GM18867 (cell line): Measurements from ENCODE around the gene PARD3.
"Not testable (repeated sequence)": the region's sequence is repeated elsewhere in the genome, so short reads cannot be mapped to it uniquely, and the experiment has no call there.

Source experiments
- ATAC-seq: cut with Tn5 transposase; IDR thresholded peaks from one replicate; pipeline ENCODE4 v1.9.1; 2021; ENCODE audit warnings: mild to moderate bottlenecking, moderate library complexity; ENCODE audit not compliant: unreplicated experiment

PARD3 gene

DNA sequence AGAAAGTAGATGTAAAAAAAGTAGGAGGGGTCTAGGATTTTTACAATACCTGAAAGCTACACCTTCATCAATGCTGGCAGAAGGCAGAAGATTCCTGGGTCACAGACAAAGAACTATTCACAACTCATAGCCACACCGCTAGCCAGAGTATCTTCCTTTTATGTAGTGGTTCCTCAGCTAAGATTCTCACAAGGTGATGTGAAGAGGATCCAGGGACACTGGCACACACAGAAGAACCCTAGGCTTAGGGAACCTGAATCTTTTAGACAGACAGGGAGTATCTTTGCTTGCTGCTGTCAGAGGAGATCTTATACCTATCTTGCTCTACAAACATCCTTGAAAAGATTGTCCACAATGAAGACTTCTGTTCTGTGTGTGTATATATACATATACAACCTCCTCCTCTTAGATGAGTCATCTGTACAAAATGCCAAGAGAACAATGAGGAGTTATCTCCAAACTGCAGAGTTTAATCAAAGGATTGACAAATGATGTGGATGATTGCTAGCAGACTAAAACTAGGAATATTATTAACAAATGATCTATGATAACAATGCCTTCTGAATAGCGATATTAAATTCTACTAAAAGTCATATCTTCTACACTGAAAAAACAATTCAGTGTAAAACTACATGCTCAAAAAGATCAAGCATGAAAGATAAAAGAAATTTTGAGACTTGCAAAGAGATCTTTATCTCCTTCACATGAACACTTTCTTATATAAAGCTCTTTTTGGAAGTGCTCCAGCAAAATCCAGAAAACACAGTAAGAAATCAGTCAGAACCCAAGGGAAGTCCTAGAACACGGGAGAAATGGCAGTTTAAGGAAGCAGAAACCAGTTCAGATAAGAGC, 409.3 kb downstream of the PARD3 start:
- no peak for ATAC-seq

DNA sequence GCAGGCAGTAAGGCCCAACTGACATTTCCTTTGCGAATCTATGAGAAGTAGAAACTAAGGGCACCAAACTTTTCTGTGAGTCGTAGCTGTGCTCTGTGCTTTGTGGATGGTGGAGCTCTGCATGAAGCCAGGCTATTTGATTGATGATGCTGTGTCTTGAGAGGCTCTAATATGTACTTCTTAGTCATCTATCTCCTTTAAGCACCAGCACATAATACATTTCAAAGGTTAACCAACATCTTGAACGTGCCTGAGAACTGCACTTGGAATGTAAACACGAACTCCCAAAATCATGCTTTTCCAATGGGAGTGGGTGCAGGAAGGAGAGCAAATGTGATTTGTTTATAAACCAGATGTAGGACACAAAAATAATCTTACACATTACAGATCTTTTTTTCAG, 411.6 kb downstream of the PARD3 start:
- ATAC-seq: no peak

DNA sequence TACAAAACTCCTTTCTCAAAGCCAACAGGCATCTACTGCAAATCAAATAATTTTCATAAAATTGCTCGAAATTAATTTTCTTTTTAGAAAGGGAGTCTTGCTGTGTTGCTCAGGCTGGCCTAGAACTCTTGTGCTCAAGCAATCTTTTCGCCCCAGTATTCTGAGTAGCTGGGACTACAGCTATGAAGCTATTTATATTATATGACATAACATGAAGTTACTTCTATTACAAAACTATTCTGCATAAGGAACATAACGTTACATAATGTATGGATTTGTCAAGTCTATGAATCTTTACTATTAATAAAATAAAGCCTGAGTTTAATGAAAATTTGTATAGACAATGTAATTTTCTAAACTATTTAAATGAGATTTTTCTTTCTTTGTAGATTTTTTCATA, 415.0 kb downstream of the PARD3 start:
- ATAC-seq: no peak

DNA sequence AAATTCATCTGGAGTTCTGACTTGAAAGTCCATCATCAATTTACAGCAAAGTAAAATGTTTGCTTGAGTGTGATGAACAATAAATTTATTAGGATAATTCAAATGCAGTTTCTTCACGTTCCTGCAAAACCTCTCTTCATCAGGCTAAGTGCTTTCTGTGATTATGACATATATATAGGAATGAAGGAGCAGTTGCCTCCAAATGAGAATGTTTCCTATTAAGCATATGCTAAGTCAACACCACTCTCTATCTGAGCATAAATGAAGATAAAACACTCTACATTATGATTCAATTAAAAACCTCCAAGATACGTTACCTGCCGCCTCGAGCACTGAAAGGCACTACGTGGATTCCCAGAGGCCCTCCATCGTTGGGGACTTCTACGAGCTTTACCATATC, 416.1 kb downstream of the PARD3 start:
- no peak for ATAC-seq

DNA sequence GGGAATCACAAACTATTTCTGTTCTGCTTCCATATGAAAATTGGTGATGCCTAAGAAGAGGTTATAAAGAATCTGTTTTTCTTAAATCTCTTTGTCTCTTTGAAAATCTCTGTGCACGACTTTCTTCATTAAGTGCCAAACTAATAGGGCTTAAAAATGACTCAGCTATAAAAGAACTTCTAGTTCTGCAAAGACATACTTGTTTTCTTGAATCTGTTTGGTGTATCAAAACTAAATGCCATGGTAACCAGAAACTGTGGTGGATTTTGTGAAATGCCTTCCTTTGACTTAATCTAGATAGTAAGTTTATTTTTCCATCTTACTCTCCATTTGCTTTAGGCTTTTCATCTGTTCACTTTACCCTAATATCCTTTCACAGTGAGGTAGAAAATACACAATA, 417.8 kb downstream of the PARD3 start:
- no peak for ATAC-seq

DNA sequence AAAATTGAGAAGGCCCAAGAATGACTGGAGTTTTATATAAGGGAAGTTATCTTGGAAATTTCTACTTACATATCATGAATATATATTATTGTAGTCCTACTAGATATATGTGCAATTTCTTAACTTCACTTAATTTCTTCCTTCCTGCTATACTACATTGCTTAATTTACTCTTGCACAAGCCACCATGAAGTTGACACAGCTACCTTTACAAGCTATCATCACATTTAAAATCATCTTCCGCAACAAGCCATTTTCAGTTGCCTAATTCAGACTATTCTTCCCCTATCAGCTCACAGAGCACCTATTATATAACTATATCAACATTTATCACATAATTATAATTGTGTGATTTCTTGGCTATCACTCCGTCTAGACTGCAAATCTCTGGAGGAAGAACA, 418.4 kb downstream of the PARD3 start:
- no peak for ATAC-seq

DNA sequence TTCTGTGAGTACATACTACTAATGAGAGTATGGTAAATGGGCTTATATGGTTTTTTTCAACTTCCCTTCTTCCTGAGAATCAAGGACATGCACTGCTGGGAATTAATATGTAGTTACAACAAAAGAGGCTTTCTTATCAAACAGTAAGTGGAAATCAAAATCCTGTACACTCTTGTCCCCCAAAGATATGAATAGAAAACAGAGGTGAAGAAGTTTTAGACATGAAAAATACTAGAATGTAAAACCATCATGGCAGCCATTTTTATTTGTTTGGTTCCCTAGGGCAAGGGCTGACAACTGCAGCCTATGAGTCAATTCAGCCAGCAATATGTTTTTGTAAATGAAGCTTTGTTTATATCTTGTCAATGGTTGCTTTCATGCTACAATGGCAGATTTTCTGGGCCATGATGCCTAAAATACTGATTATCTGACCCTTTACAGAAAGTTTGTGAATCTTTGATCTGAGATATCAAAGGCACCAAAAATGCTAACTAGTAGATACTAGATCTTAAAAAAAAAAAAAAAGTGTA, 422.4 kb downstream of the PARD3 start:
- no peak for ATAC-seq

DNA sequence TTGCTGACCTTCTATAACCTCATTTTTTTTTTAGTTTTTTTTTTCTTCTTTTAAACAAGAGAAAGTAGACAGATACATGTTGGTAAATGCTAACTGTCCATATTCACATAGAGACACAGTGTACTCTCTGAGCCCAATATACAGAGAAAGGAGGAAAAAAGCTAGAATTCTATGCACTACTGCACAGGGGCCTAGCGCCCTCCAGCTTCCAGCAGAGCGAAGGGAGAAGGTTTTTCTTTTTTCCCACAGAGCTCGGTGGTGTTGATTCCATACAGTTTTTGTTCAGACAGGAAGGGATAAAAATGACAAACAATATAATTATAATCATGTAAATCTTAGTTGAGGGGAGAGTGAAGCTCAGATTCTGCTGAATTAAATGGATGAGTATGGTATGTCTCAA, 423.9 kb downstream of the PARD3 start:
- ATAC-seq: not testable (repeated sequence)

DNA sequence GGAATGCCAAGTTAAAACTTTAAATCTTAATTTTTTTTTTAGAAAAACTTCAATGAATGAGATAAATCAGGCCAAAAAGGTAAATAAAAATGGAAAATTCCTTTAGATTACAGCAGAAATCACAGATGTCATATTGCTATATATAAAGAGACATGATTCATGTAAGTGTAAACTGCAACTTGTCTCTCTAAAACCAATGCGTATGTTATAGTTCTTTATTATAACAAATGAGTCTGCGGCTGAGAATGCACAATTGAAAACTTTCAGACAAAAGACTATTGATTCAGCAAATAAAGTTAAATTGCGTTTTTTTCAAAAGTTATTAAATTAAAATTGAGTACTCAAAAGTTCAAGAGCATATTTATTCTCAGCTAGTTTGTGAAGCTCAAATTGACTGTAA, 425.3 kb downstream of the PARD3 start:
- ATAC-seq: no peak

DNA sequence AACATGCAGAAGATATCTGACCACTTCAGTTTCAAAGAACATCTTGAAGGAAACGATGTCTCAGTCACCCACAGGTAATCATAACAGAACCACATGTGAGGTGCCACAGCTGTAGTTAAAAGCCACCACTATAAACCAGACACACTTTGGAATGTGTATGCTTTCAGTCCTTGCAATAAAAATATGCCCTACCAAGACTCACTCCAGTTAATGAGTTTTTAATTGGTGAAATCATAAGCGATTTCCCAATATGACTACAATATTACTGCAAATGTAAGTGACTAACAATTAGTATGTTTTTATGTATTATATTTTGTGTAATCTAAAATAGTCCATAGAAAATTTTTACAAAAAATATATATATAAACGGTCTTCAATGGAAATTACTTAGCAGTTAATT, 428.2 kb downstream of the PARD3 start:
- no peak for ATAC-seq

DNA sequence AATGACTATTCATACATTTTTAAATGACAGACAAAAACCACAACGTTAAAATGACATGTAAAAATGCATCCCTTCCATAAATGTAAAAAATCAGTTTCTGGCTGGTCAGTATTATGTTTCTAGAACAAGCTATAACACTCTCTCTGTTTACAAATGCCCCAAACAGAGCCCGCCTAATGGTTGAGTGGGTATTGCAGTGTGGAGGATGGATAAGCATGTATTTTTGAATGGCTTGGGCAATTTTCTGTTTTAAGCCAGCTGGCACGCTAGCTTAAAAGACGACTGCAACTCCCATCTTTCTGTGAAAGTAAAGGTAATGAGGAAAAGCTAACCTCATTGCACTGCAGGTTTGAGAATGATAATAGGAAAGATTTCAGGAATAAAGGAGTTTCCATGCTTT, 430.7 kb downstream of the PARD3 start:
- ATAC-seq: no peak

DNA sequence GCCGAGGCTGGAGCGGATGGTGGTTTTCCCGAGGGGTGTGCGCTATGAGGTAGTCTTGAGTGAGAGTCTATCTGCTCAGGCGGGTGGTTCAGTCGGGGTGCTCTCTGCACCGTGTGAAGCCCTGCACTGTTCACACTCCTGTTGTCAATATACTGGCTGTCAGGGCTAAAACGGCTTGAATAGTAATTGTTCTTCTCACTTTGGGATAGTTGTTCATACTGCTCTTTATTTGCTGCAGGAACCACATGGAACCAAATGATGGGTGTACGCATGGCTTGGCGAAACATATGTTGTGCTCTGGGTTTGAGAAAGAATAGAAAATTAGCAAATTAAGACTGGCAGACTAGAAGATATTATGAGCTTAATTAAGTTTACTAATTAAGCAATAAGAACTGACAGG, 432.5 kb downstream of the PARD3 start:
- no peak for ATAC-seq

DNA sequence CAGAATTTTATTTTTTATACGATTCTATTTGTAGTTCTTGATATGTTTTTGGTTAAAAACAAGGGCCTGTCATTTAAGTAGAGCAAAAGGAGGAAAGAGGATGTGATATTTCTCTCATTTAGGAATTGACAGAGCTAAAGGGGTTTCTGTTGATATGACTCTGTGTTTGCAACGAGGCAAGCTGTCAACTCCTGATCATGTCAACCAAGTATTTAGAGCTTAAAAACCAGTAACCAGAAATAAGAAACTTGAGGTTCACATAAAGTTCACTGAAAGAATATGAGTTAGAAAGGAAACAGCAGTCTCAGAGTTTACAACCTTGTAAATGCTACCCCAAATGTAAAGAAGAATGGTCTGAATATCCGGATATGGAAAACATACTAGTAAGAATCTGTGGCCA, 434.2 kb downstream of the PARD3 start:
- peak; percentile 58 for ATAC-seq

DNA sequence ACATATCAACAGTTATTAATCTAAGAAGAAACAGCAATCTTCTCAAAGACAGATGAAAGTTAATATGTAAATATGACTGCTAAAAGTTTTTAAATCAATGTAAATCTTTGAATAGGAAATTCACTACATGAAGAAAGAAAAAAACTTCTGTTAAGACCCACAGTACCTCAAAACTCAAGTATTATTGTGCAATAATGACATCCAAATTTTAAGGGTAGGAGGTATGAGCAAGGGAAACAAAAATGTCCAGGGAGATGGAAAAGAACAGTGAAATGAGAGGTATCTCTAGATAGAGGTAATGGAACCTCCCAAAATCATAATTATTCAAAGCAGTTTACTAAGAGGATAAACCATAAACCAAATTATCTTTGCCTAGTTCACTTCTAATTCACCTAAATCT, 436.8 kb downstream of the PARD3 start:
- ATAC-seq: no peak

DNA sequence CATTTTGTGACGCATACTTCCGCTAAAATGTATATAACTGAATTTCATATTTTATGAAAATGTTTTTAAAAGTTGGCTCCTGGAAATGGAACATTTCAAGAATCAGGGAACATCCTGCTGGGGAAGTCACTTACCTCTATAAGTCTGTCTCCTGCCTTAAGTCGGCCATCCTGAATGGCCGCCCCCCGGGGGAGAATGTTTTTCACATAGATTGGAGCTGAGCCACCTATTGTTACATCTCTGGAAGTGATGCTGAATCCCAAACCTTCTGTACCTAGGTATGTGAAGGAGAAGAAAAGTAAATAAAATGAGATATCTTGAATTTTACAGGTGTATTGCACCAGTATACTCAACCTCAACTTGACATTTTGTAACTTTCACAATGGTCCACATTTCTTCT, 437.3 kb downstream of the PARD3 start:
- ATAC-seq: no peak

DNA sequence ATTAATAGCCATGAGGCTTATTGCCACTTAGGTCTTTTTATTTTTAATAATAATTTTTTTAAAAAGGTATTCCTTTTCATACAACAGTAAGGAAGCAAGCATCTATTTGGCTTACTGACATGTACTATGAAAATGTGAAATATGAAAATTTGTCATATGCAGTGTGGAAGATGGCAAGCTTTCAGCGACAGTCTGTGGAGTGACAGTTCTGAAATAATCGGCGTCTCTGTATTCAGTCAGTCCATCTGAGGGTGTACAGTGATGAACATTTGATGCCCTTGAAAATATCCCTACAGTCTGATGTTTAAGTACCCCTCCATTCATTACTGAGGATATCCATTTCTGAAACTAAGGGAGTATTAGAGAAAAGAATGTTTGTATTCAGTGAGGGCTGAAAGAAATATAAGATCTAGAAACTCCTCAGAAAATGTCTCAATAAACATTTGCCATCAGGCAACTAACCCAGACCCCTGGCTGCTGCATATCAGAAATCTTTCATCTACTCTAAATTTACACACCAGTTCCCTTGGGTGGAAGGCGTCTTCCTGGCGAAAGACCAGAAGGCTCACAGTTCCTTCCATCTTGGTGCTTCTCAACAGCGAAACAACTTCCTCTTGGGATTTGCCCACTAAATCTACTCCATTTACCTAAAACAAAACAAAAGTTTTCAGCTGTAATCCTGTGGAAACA, 440.6 kb downstream of the PARD3 start:
- no peak for ATAC-seq

DNA sequence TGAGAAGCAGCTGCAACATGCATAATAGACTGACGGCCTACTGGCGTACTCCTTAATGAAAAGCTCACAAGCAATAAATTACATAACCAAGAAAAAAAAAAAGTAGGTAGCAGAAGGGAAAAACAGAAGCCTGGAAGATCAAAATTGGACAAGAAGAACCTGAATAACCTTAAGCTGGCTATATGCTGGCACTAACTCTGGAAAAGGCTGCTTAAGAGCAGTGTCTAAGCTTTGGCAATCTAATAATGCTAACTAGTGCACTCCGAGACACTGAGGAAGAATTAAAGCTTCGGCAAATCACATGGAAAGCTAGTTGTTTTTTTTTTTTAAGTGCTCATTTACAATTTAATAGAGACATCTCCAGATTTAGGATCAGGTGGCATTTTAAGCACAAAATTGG, 441.9 kb downstream of the PARD3 start:
- ATAC-seq: no peak

DNA sequence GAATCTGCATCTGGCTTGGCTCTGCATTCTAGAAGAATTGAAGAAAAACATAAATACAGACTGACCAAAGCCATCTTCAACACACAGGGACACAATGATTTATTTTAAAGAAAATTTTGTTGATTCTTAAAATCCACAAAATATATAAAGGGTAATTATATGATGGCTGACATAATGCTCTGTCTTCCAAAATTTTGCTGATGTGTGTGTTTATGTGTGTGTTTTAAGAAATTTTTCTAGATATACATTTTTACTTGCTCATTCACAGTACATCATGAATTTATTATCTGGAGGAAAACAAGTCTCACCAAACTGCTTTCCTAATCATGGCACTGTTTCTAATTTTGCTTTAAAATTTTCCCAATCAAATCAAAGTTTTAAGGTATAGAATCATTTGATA, 442.6 kb downstream of the PARD3 start:
- ATAC-seq: no peak

DNA sequence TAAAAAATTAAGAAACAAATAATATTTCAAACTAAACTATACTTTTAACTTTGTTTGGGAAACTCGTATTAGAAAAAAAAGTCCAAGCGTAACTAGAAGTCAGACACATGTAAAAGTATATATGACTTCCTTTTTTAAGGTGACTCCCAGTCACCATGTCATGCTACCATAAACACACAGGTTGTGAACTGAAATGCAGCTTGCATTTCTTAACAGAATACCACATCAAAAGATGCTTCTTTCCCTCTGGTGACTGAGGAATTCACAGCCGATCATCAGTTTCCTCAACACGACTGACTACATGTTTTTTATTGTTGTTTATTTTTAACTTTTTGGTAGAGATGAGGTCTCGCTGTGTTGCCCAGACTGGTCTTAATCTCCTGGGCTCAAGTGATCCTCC, 445.0 kb downstream of the PARD3 start:
- no peak for ATAC-seq

DNA sequence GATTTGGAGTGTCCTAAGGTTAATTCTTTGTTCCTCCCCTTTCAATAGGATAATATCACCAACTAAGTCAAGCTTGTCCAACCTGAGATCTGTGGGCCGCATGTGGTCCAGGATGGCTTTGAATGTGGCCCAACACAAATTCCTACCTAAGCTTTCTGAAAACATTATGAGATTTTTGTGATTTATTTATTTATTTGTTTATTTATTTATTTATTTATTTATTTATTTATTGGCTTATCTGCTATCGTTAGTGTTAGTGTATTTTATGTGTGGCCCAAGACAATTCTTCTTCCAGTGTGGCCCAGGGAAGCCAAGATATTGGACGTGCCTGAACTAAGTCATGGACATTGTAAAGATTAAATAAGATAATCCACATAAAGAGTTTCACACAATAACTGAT, 446.0 kb downstream of the PARD3 start:
- no peak for ATAC-seq

DNA sequence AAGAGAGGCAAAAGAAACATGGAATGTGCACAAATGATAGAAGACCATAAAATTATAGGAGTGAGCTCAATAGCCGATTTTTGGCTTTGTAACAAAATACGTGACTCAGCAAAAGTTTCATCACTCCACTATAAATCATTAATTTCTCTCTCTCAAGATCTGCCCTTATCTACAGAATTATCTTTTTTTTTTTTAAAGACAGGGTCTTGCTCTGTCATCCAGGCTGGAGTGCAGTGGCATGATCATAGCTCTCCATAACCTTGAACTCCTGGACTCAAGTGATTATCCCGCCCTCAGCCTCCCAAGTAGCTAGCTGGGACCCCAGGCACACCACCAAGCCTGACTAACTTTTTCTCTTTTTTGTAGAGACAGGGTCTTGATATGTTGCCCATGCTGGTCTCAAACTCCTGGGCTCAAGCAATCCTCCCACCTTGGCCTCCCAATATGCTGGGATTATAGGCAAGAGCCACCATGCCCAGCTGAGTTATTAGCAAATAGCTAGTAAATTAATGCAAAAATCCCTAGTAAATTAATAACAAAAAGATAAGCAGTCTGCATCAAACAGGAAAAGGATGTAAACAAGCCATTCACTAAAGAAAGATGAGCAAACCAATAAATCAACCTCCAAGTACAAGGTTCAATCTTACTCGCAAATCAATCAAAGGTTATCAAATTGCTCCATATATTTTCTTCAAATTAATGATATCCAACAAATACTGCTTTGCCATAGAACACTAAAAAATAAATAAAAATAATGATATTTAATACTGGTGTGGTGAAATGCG, 450.7 kb downstream of the PARD3 start:
- ATAC-seq: no peak

DNA sequence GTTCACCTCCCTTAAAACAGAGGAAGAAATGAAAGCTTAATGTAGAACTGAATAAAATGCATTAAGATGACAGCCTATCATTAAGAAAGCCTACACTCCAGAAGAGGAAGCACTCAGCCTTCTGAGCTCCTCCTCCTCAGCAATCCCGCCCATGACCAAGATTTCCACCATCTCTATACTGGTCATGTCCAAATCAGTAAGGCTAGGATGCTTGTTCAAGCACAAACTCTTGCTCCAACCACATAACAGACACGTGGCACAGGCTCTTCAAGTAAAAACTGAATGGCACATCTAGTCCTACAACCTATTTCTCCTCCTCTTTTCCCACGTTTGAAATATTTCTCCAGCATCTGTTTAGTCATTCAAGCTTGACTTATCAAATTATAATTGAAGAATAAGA, 454.1 kb downstream of the PARD3 start:
- ATAC-seq: no peak
